DMS79 treated with DMSO at 0.1 percent for 48 hours (cell line): Measurements from ENCODE around the gene SH3PXD2B.
"Not testable (repeated sequence)": the region's sequence is repeated elsewhere in the genome, so short reads cannot be mapped to it uniquely, and the experiment has no call there.

Source experiments
- DNase-seq: peaks from one replicate; lab custom pipeline; 2025; lab: John Stamatoyannopoulos, UW

SH3PXD2B gene

DNA sequence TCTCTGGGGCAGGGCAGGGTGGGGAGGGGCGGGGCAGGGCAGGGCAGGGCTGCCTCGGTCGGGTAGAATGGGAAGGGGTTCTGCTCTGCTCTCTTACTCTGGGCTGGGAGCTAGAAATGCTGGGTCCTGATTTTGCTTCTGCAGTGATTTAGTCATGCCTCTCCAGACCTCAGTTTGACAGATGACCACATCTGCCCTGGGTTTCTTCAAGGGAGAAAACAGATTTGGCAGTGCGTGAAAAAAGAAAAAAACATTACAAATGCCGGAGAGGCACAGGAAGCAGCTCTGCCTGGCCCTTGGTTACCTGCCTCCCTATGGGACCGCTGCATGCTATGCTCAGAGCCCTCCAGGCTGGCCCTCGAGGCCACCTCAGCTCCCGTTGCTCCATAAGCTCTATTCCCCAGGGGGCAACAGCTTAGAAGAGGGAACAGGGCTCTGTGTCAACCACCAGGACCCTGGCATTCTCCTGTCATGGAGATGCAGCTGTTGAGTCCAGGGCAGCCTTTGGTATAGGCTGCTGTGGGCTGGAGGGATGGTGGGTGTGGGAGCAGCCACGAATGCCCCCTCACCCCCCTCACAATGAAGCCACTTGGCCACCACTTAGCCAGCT lies 117.5 kb downstream of the SH3PXD2B start:
- no peak for DNase-seq

DNA sequence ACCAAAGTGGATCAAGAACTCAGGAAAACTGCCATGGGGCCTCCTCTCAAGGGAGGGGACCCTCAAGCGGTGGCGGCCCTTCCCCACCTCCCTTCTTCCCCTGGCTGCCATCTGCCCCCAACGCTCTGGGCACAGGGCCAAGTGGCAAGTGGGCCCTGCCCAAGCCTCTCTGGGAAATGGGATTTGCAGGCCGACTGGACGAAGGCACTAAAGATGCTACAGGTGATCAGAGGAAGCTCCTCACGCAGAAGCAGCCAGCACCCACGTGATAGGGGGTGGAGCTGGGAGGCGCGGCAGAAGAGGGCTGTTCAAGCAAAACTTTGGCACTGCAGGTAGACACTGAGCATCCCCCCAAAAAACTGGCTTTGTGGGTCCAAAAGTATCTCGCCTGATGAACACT lies 118.1 kb downstream of the SH3PXD2B start:
- DNase-seq: peak; percentile 3

DNA sequence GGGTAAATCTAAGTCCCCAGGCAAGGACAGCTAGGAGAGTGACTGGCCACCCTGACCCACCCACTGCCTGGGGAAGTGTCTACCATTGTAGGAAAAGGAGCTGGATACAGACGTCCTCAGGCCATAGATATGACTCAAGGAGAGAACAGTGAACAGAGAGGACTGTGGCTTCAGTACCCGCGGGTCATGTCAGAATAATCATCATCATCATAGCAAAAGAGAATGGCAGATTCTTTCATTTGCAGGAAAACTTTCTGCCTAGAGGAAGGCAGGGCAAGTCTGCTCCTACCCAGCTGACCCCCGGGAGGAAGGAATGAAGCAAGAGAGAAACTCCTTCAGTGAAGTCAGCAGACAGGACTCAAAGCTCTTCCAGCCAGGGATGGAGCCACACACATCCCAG lies 118.6 kb downstream of the SH3PXD2B start:
- DNase-seq: no peak

DNA sequence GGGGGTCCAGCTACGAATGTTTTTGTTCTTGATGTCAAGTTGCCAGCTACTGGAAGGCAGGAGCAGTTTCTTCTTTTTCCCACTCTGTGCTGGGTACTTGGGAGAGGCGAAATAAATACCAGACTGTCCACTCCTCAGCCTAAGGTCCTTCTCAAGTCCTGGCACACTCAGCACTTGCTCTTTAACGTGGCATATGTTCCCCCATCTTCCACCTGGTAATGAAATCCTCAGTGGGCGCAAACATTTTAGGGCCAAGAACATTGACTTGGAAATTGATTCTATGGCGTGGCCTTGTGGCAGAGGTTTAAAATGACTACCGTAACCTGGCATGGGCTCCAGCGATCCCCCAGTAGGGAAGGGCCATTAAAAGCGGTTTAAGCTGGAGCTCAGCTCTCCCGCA lies 119.7 kb downstream of the SH3PXD2B start:
- DNase-seq: no peak

DNA sequence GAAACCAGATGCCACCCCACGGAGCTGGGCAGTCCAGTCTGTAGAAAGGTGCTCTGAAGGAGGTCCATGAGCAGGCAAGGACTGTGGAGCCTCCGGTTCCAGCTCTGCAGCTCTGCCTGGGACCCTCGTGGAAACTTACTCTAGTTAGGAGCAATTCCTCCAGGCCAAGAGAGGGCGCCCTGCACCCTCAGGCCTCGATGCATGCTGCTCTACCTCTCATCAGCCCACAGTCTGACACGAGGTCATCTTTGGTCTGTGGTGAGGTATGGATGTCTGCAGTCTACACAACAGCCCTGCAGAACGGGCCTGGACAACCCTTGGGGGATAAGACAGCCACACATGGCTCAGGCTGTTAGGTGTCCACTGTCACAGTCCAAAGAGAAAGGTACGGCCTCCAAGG lies 120.1 kb downstream of the SH3PXD2B start:
- no peak for DNase-seq

DNA sequence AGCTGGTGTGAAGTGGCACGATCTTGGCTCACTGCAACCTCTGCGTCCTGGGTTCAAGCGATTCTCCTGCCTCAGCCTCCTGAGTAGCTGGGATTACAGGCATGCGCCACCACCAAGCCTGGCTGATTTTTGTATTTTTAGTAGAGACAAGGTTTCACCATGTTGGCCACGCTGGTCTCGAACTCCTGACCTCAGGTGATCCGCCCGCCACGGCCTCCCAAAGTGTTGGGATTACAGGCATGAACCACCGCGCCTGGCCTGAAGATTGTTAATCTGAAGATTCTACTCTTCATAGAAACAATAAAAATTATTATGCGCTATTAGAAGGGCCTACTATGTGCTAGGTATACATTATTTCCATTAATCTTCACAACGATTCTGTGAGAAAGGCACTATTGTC lies 127.4 kb downstream of the SH3PXD2B start:
- DNase-seq: not testable (repeated sequence)

DNA sequence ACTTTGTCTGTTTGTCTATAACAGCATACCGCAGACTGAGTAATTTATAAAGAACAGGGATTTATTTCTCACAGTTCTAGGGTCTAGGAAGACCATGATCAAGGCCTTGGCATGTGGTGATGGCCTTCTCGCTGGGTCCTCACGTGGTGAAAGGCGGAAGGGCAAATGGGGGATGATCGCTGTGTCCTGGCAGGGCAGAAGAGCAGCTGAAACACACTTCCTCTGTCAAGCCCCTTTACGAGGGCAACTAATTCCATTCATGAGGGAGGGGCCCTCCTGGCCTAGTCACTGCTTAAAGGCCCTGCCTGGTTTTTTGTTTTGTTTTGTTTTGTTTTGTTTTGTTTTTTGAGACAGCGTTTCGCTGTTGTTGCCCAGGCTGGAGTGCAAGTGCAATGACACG lies 128.9 kb downstream of the SH3PXD2B start:
- DNase-seq: no peak

DNA sequence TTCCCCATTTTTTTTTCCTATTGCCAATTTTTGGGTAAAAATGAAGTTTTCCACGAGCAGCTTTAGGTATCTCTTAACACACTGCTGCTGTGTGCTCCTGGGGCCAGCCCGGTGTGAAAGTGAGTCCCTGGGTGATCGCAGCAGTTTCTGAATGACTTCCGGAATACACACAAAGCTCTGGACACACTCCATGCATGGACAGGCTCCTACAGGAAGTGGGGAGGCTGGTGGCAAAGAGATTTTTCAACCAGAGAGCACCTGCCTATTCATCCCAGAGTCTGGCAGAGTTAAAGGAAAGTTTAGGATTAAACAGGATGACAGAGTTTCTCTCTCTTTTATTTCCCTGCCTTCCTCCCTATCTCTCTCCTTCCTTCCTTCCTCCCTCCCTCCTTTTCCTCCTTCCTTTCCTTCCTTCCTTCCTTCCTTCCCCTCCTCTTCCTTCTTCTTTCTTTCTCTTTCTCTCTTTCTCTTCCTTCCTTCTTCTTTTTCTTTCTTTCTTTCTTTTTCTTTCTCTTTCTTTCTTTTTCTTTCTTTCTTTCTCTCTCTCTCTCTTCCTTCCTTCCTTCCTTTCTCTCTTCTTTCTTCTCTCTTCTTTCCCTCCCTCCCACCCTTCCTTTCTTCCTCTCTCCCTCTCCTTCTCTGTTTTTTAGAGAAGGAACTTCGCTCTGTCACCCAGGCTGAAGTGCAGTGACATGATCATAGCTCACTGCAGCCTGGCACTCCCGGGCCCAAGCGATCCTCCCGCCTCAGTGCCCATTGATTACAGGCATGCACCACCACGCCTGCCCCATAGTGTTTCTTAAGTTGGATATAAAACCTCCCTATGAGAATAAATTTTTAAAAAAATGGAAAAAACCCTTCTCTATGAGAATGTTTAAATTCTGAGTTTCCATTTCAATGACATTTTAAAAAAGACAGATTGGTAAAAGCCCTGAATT lies 132.0 kb downstream of the SH3PXD2B start:
- DNase-seq: no peak

DNA sequence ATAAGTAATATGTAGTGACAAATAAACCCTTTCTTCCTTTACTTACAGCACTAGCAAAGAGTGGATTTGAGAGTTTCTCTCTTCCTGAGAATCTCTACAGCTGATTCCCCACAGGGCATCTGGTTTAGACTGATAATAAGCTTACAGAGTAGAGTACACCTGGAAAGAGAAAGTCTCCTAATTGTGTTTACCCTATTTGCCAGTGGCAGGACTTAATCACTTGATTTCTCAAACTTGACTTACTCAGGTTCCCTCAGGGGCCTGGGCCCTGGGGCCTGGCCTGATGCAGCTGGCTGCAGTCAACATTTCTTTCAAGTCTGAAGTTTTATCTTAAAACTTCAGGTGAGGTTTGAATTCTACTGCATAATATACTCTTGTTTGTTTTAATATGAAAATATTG lies 132.7 kb downstream of the SH3PXD2B start:
- no peak for DNase-seq

DNA sequence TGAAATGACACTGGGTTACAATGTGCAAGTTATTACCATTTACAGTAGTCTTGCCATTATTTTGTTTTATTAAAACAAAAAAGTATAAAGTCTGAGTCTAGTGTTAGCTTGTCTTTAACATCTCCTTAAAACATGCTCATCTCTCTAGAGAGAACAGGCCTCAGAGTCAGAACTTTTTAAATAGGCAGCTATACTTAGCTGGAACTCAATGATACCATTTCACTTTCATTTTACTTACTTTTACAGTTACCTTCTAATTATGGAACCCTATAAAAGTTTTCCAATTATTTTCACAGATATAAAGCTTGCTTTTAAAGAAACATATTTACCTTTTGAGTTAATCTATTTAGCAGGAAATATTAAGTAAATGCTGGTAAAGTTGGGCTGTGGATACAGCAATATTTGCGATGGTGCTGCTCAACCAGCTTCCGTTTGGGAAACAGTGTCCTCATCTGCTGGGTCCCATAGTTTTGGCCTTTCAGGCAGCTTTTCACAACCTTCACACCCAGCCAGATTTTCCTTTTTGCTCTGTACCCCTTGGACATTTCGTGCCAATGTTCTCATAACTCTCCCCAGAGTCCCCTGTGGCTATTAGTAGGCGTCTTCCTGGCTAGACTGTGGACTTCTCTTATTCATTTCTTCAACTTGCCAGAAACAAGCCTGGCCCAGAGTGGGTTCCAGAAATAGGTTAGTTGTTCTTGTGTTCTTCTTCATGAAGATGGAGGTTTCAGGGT lies 134.4 kb downstream of the SH3PXD2B start:
- no peak for DNase-seq

DNA sequence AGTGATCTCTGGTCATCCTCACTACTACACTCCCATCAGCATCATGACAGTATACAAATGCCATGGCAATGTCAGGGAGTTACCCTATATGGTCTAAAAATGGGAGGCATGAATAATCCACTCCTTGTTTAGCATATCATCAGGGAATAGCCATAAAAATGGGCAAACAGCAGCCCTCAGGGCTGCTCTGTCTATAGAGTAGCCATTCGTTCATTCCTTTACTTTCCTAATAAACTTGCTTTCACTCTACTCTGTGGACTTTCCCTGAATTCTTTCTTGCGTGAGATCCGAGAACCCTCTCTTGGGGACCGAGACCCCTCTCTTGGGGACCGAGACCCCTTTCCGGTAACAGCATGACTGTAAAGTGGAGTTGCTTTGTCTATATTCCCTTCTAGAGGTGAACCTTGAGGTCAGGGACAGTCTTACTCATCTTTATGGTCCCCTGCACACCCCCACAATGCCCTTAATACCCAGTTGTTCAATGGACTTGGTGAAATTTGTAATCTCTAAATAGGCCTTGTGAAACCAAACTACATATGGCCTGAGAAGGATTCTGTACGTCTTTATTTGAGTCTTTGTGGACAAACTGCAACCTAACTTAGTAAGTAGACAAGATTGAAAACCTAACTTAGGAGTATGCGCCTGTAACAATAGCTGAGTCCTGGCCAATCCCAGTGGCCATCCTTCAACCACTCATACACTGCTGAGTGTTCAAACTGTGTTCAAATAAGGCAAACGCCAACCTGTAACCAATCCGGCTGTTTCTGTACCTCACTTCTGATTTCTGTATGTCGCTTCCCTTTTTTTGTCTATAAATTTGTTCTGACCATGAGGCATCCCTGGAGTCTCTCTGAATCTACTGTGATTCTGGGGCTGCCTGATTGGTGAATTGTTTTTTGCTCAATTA lies 138.5 kb downstream of the SH3PXD2B start:
- no peak for DNase-seq

DNA sequence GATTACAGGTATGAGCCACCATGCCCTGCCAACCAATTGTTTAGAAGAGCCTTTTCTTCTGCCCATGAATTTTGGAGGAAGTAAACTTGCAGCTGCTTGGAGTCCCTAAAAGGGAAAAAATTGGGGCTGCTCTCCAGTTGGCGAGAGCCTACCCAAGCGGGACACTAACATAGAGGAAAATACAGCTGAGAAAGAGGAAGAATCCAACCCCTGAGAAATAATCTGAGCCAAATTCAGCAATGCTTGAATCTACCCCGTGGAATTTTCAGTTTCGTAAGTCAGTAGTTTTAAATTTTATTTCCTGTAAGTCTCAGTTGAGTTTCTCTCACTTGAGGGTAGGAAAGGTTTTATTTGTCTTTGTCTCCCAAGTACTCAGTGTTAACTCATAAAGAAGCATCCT lies 140.4 kb downstream of the SH3PXD2B start:
- DNase-seq: no peak

DNA sequence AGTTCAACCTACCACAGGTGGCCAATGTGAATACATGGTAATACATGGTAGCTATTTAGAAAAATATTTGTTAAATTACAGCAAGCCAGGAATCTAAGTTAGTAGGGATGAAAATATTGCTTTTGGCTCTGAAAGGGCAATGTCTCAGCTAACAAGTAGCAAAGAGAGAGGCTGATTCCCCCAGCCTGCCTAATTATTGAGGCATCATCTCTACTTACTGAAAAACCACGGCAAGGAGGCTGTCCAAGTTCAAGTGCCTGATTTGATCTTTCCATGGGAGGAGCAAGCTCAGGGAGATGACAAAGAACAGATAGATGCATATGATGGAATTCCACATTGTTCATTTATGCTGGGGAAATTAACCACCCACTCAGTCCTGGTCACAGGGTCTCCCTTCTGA lies 142.0 kb downstream of the SH3PXD2B start:
- no peak for DNase-seq

DNA sequence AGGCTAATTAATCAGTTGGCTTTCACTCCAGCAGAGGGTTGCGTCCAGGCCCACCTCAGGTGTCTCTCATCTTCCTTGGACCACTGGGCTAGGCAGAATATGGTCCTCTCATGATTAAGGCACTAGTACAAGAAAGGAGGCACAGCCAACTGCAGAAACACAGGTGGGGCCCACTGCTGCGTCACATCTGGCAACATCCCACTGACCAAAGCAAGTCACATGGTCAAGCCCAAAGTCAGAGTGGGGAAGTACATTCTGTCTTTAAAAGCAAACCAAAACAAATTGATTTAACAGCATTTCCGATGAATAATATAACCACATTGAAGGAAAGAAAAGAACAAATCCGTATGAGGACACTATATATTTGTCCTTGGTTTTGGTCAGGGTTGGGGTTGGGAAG lies 142.7 kb downstream of the SH3PXD2B start:
- no peak for DNase-seq

DNA sequence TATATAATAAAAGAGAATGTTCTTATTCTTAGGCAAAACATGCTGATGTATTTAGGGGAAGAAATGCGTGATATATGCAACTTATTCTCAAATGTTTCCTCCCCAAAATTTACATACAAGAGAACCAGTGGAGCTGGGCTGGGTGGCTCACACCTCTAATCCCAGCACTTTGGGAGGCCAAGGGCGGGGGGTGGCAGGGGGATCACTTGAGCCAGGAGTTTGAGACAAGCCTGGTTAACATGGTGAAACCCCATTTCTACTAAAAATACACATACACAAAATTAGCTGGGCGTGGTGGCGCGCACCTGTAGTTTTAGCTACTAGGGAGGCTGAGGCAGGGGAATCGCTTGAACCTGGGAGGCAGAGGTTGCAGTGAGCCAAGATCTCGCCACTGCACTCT lies 143.3 kb downstream of the SH3PXD2B start:
- no peak for DNase-seq

DNA sequence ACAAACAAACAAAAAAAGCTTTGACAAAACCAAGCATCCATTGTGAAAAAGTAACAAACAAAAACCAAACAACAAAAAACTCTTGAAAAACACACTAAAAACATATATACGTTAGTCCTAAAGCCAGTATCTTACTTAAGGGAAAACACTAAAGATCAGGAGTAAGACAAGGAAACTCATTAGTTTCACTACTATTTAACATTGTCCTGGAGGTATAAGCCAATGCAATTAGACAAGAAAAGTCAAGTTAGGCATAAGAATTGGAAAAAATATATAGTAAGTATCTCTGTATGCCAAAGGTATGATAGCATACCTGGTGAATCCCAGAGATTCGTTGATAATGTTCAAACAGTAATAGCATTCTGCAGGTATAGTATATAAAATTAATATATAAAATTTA lies 148.9 kb downstream of the SH3PXD2B start:
- DNase-seq: no peak

DNA sequence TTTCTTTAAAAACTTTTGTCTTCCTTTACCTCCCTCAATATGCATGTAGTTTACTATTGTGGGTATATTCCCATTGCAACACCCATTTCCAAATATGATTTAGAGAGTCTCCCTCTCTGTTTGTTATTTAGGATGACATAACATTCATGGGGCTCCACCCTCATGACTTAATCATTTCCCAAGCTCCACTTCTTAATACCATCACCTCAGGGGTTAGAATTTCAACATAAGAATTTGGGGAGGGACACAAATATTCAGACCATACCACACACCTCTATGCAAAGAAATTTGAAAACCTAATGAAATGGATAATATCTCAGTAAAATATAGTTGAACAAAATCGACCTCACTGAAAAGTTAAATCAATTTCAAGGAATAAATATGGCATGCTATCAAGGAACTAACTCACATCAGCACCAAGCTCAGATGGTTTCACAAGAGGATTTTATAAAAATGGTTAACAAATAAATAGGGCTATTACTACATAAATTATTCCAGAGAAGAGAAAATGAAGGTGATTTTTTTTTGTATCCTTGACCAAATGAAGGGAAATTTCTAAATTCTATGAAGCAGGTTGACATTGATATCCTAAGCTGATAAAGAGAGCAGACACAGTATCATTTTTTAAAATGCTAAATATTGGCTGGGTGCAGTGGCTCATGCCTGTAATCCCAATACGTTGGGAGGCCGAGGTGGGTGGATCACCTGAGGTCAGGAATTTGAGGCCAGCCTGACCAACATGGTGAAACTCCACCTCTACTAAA lies 150.6 kb downstream of the SH3PXD2B start:
- no peak for DNase-seq

DNA sequence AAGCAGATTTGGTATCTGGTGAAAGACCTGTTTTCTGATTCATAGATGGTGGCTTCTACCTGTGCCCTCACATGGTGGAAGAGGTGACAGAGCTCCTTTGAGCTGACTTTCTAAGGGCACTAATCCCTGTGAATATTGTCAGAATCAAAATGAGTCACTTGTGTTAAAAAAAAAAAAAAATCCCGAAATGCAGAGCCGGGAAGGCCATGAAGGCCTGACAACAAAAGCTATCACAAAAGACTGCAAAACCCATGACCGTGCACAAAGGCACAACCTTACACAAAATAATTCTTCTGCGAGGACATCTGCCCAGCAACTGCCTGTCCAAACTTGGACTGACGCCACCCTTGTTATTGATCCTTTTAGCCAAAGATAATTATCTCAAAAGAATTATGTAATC lies 151.2 kb downstream of the SH3PXD2B start:
- DNase-seq: no peak

DNA sequence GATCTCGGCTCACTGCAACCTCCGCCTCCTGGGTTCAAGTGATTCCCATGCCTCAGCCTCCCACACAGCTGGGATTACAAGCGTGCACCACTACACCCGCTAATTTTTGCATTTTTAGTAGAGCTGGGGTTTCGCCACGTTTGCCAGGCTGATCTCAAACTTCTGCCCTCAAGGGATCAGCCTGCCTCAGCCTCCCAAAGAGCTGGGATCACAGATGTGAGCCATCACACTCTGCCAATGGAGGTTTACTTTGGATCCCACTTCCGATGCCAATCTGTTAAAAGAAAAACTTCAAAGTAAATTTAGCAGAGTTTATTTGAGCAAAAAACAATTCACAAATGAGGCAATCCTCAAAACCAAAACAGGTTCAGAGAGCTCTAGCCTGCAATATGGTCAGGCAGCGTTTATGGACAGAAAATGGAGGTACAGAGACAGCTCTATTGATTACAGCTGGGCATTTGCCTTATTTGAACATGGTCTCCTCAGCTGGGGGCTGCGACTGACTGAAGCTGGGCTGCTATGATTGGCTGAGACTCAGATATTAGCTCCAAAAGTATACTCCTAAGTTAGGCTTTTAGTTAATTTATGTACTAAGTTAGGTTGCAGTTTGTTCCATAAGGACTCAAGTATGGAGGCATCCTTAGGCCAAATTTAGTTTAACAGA lies 152.1 kb downstream of the SH3PXD2B start:
- no peak for DNase-seq

DNA sequence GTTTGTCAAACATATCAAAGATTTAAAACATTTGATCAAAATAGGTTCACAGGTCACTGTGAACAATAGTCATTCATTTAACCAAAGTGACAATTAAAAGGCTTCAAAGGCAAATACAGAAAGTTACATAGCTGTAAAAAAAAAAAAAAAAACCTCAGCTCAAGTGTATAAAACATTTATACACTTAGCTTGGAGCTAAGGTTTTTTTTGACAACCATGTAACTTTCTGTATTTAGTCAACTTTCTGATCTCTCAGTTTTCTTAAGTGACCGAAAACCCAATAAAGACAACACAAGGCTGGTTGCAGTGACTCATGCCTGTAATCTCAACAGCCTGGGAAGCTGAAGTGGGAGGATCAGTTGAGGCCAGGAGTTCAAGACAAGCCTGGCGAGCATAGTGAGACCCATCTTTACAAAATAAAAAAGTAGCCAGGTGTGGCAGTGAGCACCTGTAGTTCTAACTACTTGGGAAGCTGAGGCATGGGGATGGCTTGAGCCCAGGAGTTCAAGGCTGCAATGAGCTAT lies 154.3 kb downstream of the SH3PXD2B start:
- DNase-seq: no peak
